GM12891 (cell line): ENCODE measurements around the gene SPAG17.

ENCODE experiments used
- PAX5 ChIP-seq: IDR thresholded peaks from 2 replicates; pipeline ENCODE4 v1.6.1; 2011; ENCODE audit warnings: low read length, moderate library complexity, mild to moderate bottlenecking; ENCODE audit not compliant: insufficient read depth, severe bottlenecking
- POLR2A ChIP-seq: IDR thresholded peaks from 2 replicates; pipeline ENCODE4 v1.6.1; 2011; ENCODE audit warnings: low read depth, low read length, control low read depth
- POLR2AphosphoS5 ChIP-seq: IDR thresholded peaks from 2 replicates; pipeline ENCODE4 v1.6.1; 2011; ENCODE audit warnings: low read depth, low read length, control low read depth
- POU2F2 ChIP-seq: IDR thresholded peaks from 2 replicates; pipeline ENCODE4 v1.6.1; 2011; ENCODE audit warnings: low read depth, mild to moderate bottlenecking, control low read depth, low read length, moderate library complexity
- SPI1 ChIP-seq: IDR thresholded peaks from 2 replicates; pipeline ENCODE4 v1.6.1; 2011; ENCODE audit warnings: low read depth, low read length, control low read depth
- TAF1 ChIP-seq: IDR thresholded peaks from 2 replicates; pipeline ENCODE4 v1.6.1; 2011; ENCODE audit warnings: low read depth, low read length, control low read depth

- no peak for TF ChIP-seq POLR2A
- TF ChIP-seq POLR2AphosphoS5 = no peak
- no peak for TF ChIP-seq TAF1
- TF ChIP-seq POU2F2 = no peak
- no peak for TF ChIP-seq SPI1
- TF ChIP-seq PAX5 = no peak
Measured at GRCh38 chr1:118219438-118219837, 34.4 kb upstream of the SPAG17 start.
